HEK293 (cell line): ENCODE results near the gene TACC2.

Source experiments
- CTCF ChIA-PET: fragments of 350-600 bp; formaldehyde crosslinking; extraction: SDS; loops from one replicate; lab custom pipeline; 2021; ENCODE audit warnings: antibody characterized with exemption; lab: Yijun Ruan, JAX
- POLR2A ChIA-PET: fragments of 300-600 bp; formaldehyde crosslinking; extraction: SDS; loops from one replicate; lab custom pipeline; 2020; ENCODE audit warnings: antibody characterized with exemption, inconsistent platforms; lab: Yijun Ruan, JAX
- H3K27ac ChIP-seq: fragments of 200-500 bp; sonication (Bioruptor generic); 2 replicates; pipeline ENCODE4 v1.5.1; 2014; ENCODE audit warnings: low read depth, low read length, control low read depth, inconsistent platforms; ENCODE audit errors: extremely low read depth
- H3K36me3 ChIP-seq, 2 experiments: fragments of 200-500 bp in 1 of 2; sonication (Bioruptor generic) in 1 of 2; 1 replicate in 1 of 2; 2 replicates in 1 of 2; pipeline ENCODE4 v1.5.1; 2014 to 2017; ENCODE audit warnings: inconsistent platforms in 2 of 2, low read length in 2 of 2; ENCODE audit not compliant: control insufficient read depth in 2 of 2, insufficient read depth in 1 of 2
- H3K4me1 ChIP-seq: fragments of 200-500 bp; sonication (Bioruptor generic); 2 replicates; pipeline ENCODE4 v1.5.1; 2014; ENCODE audit warnings: mild to moderate bottlenecking, low read length, inconsistent platforms; ENCODE audit not compliant: control insufficient read depth, insufficient read depth
- H3K4me3 ChIP-seq: 2 replicates; pipeline ENCODE4 v1.5.1; 2011; ENCODE audit warnings: low read depth, mild to moderate bottlenecking, control low read depth, low read length, moderate library complexity
- H3K9me3 ChIP-seq: fragments of 200-500 bp; sonication (Bioruptor generic); 2 replicates; pipeline ENCODE4 v1.5.1; 2014; ENCODE audit warnings: low read depth, low read length, inconsistent platforms; ENCODE audit not compliant: control insufficient read depth, insufficient read depth
- HOXA7 ChIP-seq: sonication (generic); formaldehyde crosslinking; IDR thresholded peaks from 2 replicates; pipeline ENCODE4 v1.8.1; 2022; ENCODE audit warnings: missing genetic modification reagents, borderline replicate concordance
- MYNN ChIP-seq: fragments of 450-650 bp; formaldehyde crosslinking; IDR thresholded peaks from 2 replicates; pipeline ENCODE4 v1.5.1; 2016; ENCODE audit warnings: missing biosample characterization, missing genetic modification characterization, borderline replicate concordance
- SETDB1 ChIP-seq: IDR thresholded peaks from one replicate; pipeline ENCODE4 v1.6.1; 2017; ENCODE audit warnings: mild to moderate bottlenecking, low read length, moderate library complexity, mixed read lengths; ENCODE audit not compliant: insufficient read length
- ZBTB44 ChIP-seq: fragments of 450-650 bp; IDR thresholded peaks from 2 replicates; pipeline ENCODE4 v1.5.1; 2018; ENCODE audit warnings: missing biosample characterization, mild to moderate bottlenecking, missing genetic modification characterization
- ZFHX2 ChIP-seq: fragments of 450-650 bp; formaldehyde crosslinking; conservative IDR thresholded peaks from 2 replicates; pipeline ENCODE4 v1.5.1; 2016; ENCODE audit warnings: missing biosample characterization, missing genetic modification characterization
- ZNF132 ChIP-seq: fragments of 450-650 bp; formaldehyde crosslinking; IDR thresholded peaks from 2 replicates; pipeline ENCODE4 v1.5.1; 2017; ENCODE audit warnings: missing biosample characterization, missing genetic modification characterization, borderline replicate concordance
- ZNF146 ChIP-seq: fragments of 450-650 bp; formaldehyde crosslinking; IDR thresholded peaks from 2 replicates; pipeline ENCODE4 v1.5.1; 2016; ENCODE audit warnings: missing biosample characterization, missing genetic modification characterization
- ZNF280D ChIP-seq: fragments of 450-650 bp; formaldehyde crosslinking; IDR thresholded peaks from 2 replicates; pipeline ENCODE4 v1.5.1; 2016; ENCODE audit warnings: missing biosample characterization, missing genetic modification characterization
- ZNF362 ChIP-seq: fragments of 450-650 bp; formaldehyde crosslinking; IDR thresholded peaks from 2 replicates; pipeline ENCODE4 v1.5.1; 2016; ENCODE audit warnings: missing biosample characterization, missing genetic modification characterization
- ZNF449 ChIP-seq: fragments of 450-650 bp; formaldehyde crosslinking; IDR thresholded peaks from 2 replicates; pipeline ENCODE4 v1.5.1; 2017; ENCODE audit warnings: missing biosample characterization, mild to moderate bottlenecking, missing genetic modification characterization, moderate library complexity
- ZNF558 ChIP-seq: fragments of 450-650 bp; formaldehyde crosslinking; IDR thresholded peaks from 2 replicates; pipeline ENCODE4 v1.5.1; 2016; ENCODE audit warnings: missing biosample characterization, missing genetic modification characterization
- ZNF596 ChIP-seq: fragments of 450-650 bp; IDR thresholded peaks from 2 replicates; pipeline ENCODE4 v1.5.0; 2018; ENCODE audit warnings: missing biosample characterization, mild to moderate bottlenecking, missing genetic modification characterization, moderate library complexity
- ZNF621 ChIP-seq: fragments of 450-650 bp; formaldehyde crosslinking; IDR thresholded peaks from 2 replicates; pipeline ENCODE4 v1.5.1; 2017; ENCODE audit warnings: missing biosample characterization, missing genetic modification characterization
- ZNF658 ChIP-seq: fragments of 450-650 bp; formaldehyde crosslinking; IDR thresholded peaks from 2 replicates; pipeline ENCODE4; 2016; ENCODE audit warnings: missing biosample characterization, missing genetic modification characterization
- ZNF791 ChIP-seq: fragments of 450-650 bp; formaldehyde crosslinking; IDR thresholded peaks from 2 replicates; pipeline ENCODE4 v1.5.1; 2016; ENCODE audit warnings: missing biosample characterization, missing genetic modification characterization

TACC2 gene

GRCh38 chr10:122050311-122050710 is 61.3 kb downstream of the TACC2 start (continued):
- TF ChIP-seq ZNF791 (tag by site-specific recombination) (no peak), ZNF658 (tag by site-specific recombination) (no peak)
- TF ChIP-seq, all 188 proteins: peak for 0

- no peak overlapping the region for H3K4me3 ChIP-seq
- ChIA-PET POLR2A (no interaction called here), CTCF (interaction anchor here (0.6 to 2.2 kb wide), 7 partner anchors 12 to 116 kb away, joined by 3 to 11 read pairs (median 5); no protein-coding TSS in a partner anchor)
- H3K9me3 ChIP-seq = no peaks in the 10 kb centered on the region
- H3K36me3 ChIP-seq = no peaks in the 10 kb centered on the region; a peak in 1 of 3 replicates
- no peaks in the 10 kb centered on the region for H3K4me1 ChIP-seq
- no peak overlapping the region for H3K27ac ChIP-seq
- TF ChIP-seq SETDB1 (no peak), HOXA7 (no peak), ZNF449 (tag by site-specific recombination) (no peak), ZNF280D (tag by site-specific recombination) (no peak), ZBTB44 (no peak), ZNF146 (no peak), MYNN (no peak), ZFHX2 (no peak), ZNF596 (tag by site-specific recombination) (no peak), ZNF621 (tag by site-specific recombination) (no peak)
Measured at GRCh38 chr10:122050811-122051210, 61.8 kb downstream of the TACC2 start.

- POLR2A ChIA-PET = interaction anchor here (0.7 kb wide), 1 partner anchor 191 kb away, joined by 3 read pairs; no protein-coding TSS in a partner anchor
- CTCF ChIA-PET = interaction anchor here (0.5 to 2.2 kb wide), 33 partner anchors 8 to 1307 kb away, joined by 3 to 11 read pairs (median 4); partner anchors contain the start of gene NSMCE4A
- H3K4me3 ChIP-seq = no peak overlapping the region
- H3K4me1 ChIP-seq = 0 out of 2 replicates have a peak, but pooled peaks cover 2% of the 10 kb centered on the region
- no peak overlapping the region for H3K27ac ChIP-seq
- TF ChIP-seq ZNF558 (tag by site-specific recombination) = no peak
- TF ChIP-seq ZNF362 (tag by site-specific recombination) = 0 out of 2 replicates have a peak, but pooled peaks have one; percentile 19
- TF ChIP-seq ZNF132 (tag by site-specific recombination) = no peak
- no peaks in the 10 kb centered on the region for H3K9me3 ChIP-seq
- H3K36me3 ChIP-seq = no peaks in the 10 kb centered on the region; a peak in 1 of 3 replicates
Measured at GRCh38 chr10:122051609-122052385, 62.8 kb downstream of the TACC2 start.
